ENCODE data around the gene SPARC.

Gene SPARC

GRCh38 chr5:151696470-151697061, 9.9 kb upstream of the SPARC start:
- Histone ChIP-seq H3K27me3 (ENCODE audit: insufficient read depth, low read length, poor library complexity, severe bottlenecking) (no peaks in the 10 kb centered on the region), H4K20me1 (ENCODE audit: insufficient read depth, low read length, poor library complexity, severe bottlenecking) (no peaks in the 10 kb centered on the region), H3K79me2 (ENCODE audit: insufficient read depth, low read length) (no peaks in the 10 kb centered on the region), H3K9me2 (replicated peaks; ENCODE audit: low read depth, low read length) (no peaks in the 10 kb centered on the region), H3K36me3 (ENCODE audit: insufficient read depth, low read length) (no peaks in the 10 kb centered on the region), H3K4me1 (ENCODE audit: insufficient read depth, low read length, poor library complexity, severe bottlenecking) (no peaks in the 10 kb centered on the region), H3K4me3 (ENCODE audit: low read length, poor library complexity, severe bottlenecking) (no peak overlapping the region), H3K9me3 (ENCODE audit: insufficient read depth, low read depth, low read length) (no peaks in the 10 kb centered on the region), H3K4me2 (ENCODE audit: low read depth, low read length, poor library complexity, severe bottlenecking) (no peak overlapping the region), H2AFZ (ENCODE audit: low read length) (no peak overlapping the region), H3F3A (ENCODE audit: low read depth) (no peaks in the 10 kb centered on the region), H3K9ac (ENCODE audit: low read depth, low read length, poor library complexity, severe bottlenecking) (no peak overlapping the region)
- TF ChIP-seq, protein P1, sequence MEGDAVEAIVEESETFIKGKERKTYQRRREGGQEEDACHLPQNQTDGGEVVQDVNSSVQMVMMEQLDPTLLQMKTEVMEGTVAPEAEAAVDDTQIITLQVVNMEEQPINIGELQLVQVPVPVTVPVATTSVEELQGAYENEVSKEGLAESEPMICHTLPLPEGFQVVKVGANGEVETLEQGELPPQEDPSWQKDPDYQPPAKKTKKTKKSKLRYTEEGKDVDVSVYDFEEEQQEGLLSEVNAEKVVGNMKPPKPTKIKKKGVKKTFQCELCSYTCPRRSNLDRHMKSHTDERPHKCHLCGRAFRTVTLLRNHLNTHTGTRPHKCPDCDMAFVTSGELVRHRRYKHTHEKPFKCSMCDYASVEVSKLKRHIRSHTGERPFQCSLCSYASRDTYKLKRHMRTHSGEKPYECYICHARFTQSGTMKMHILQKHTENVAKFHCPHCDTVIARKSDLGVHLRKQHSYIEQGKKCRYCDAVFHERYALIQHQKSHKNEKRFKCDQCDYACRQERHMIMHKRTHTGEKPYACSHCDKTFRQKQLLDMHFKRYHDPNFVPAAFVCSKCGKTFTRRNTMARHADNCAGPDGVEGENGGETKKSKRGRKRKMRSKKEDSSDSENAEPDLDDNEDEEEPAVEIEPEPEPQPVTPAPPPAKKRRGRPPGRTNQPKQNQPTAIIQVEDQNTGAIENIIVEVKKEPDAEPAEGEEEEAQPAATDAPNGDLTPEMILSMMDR (conservative IDR thresholded peaks at IDR 0.05; ENCODE audit: low read length), result no peak
- no peak for TF ChIP-seq EZH2phosphoT487 (IDR thresholded peaks at IDR 0.05; ENCODE audit: borderline replicate concordance)

DNA sequence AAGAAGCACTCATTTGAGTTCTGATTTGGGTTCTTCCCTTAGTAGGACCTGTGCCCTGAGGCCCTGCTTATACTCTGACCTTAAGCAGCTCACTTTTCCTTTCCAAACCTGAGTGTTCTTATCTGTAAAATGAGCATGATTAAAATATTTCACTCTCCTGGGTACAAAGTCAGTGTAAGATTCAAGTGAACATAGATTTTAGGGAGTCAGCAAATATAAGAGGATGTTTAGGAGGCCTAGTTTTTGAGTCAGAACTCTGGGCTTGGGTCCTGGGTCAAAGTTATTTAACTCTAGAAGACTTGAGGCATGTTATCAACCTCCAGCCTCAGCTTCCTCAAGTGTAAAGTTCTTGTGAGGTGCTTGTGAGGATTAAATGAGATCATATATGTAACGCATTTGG, 8.7 kb upstream of the SPARC start:
- Histone ChIP-seq H3K4me3 (ENCODE audit: low read length, poor library complexity, severe bottlenecking) (no peak overlapping the region), H3K9me2 (replicated peaks; ENCODE audit: low read depth, low read length) (no peaks in the 10 kb centered on the region), H3K36me3 (ENCODE audit: insufficient read depth, low read length) (no peaks in the 10 kb centered on the region), H3K27me3 (ENCODE audit: insufficient read depth, low read length, poor library complexity, severe bottlenecking) (no peaks in the 10 kb centered on the region), H3K9me3 (ENCODE audit: insufficient read depth, low read depth, low read length) (no peaks in the 10 kb centered on the region), H4K20me1 (ENCODE audit: insufficient read depth, low read length, poor library complexity, severe bottlenecking) (no peaks in the 10 kb centered on the region), H3F3A (ENCODE audit: low read depth) (no peaks in the 10 kb centered on the region), H3K79me2 (ENCODE audit: insufficient read depth, low read length) (no peaks in the 10 kb centered on the region), H3K4me1 (ENCODE audit: insufficient read depth, low read length, poor library complexity, severe bottlenecking) (no peaks in the 10 kb centered on the region), H3K9ac (ENCODE audit: low read depth, low read length, poor library complexity, severe bottlenecking) (no peak overlapping the region), H2AFZ (ENCODE audit: low read length) (no peak overlapping the region), H3K4me2 (ENCODE audit: low read depth, low read length, poor library complexity, severe bottlenecking) (no peak overlapping the region)
- TF ChIP-seq, protein P1 (conservative IDR thresholded peaks at IDR 0.05; ENCODE audit: low read length), result no peak
- TF ChIP-seq EZH2phosphoT487 (IDR thresholded peaks at IDR 0.05; ENCODE audit: borderline replicate concordance), result no peak

DNA sequence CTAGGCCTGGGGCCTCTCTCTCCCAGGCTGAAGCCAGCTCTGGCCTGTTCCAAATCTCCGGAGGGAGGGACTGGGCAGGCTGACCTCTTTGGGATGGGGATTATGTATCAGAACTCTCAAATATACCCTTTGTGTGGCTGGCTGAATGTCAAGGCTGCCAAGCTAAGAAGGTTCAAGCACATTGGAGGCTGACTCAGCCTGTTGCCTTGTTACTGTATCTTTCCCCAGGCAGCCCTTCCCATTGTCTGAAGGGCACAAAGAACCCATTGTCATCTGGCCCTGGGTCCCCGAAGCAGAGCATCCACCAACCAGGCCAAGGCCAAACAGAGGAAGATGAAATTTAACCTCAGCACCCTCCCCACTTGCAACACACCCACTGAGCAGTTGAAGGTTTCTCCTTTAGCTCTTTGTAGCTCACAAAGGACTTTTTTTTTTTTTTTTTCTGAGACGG, 7.3 kb upstream of the SPARC start:
- no peak overlapping the region for H3K4me3 ChIP-seq (ENCODE audit: low read length, poor library complexity, severe bottlenecking)
- H2AFZ ChIP-seq (ENCODE audit: low read length), result no peak overlapping the region
- no peak overlapping the region for H3K9ac ChIP-seq (ENCODE audit: low read depth, low read length, poor library complexity, severe bottlenecking)
- no peaks in the 10 kb centered on the region for H3K36me3 ChIP-seq (ENCODE audit: insufficient read depth, low read length)
- no peaks in the 10 kb centered on the region for H3K27me3 ChIP-seq (ENCODE audit: insufficient read depth, low read length, poor library complexity, severe bottlenecking)
- H3K9me2 ChIP-seq (replicated peaks; ENCODE audit: low read depth, low read length), result no peaks in the 10 kb centered on the region
- no peaks in the 10 kb centered on the region for H3F3A ChIP-seq (ENCODE audit: low read depth)
- no peaks in the 10 kb centered on the region for H3K9me3 ChIP-seq (ENCODE audit: insufficient read depth, low read depth, low read length)
- no peaks in the 10 kb centered on the region for H3K4me1 ChIP-seq (ENCODE audit: insufficient read depth, low read length, poor library complexity, severe bottlenecking)
- H3K79me2 ChIP-seq (ENCODE audit: insufficient read depth, low read length), result no peaks in the 10 kb centered on the region
- TF ChIP-seq, protein P1 (conservative IDR thresholded peaks at IDR 0.05; ENCODE audit: low read length), result no peak
- TF ChIP-seq EZH2phosphoT487 (IDR thresholded peaks at IDR 0.05; ENCODE audit: borderline replicate concordance), result no peak
- H4K20me1 ChIP-seq (ENCODE audit: insufficient read depth, low read length, poor library complexity, severe bottlenecking), result no peaks in the 10 kb centered on the region
- H3K4me2 ChIP-seq (ENCODE audit: low read depth, low read length, poor library complexity, severe bottlenecking), result no peak overlapping the region

Data from Loucy (cell line).